HEK293 (cell line): ENCODE measurements around the gene HEXIM1.
A peak's percentile ranks its signal among the peaks of the same experiment; 100 is the strongest.

Experiments used
- BCL11A ChIP-seq: fragments of 450-650 bp; formaldehyde crosslinking; IDR thresholded peaks from 2 replicates; pipeline ENCODE4 v1.5.1; 2016; ENCODE audit warnings: low read depth, missing biosample characterization, missing genetic modification characterization
- BCL6B ChIP-seq: fragments of 450-650 bp; formaldehyde crosslinking; IDR thresholded peaks from 2 replicates; pipeline ENCODE4 v1.5.1; 2017; ENCODE audit warnings: missing biosample characterization, missing genetic modification characterization
- GLIS1 ChIP-seq: fragments of 450-650 bp; formaldehyde crosslinking; IDR thresholded peaks from 2 replicates; pipeline ENCODE4 v1.5.1; 2016; ENCODE audit warnings: missing biosample characterization, missing genetic modification characterization
- IKZF3 ChIP-seq: fragments of 450-650 bp; IDR thresholded peaks from 2 replicates; pipeline ENCODE4 v1.5.0; 2018; ENCODE audit warnings: missing biosample characterization, mild to moderate bottlenecking, missing genetic modification characterization, moderate library complexity
- INSM2 ChIP-seq: fragments of 450-650 bp; formaldehyde crosslinking; IDR thresholded peaks from 2 replicates; pipeline ENCODE4 v1.5.1; 2016; ENCODE audit warnings: missing biosample characterization, missing genetic modification characterization
- RBAK ChIP-seq: fragments of 450-650 bp; formaldehyde crosslinking; IDR thresholded peaks from 2 replicates; pipeline ENCODE4 v1.5.1; 2016; ENCODE audit warnings: missing biosample characterization, missing genetic modification characterization
- SALL2 ChIP-seq: fragments of 450-650 bp; formaldehyde crosslinking; IDR thresholded peaks from 2 replicates; pipeline ENCODE4 v1.5.0; 2017; ENCODE audit warnings: missing biosample characterization, mild to moderate bottlenecking, missing genetic modification characterization, borderline replicate concordance
- SP3 ChIP-seq: fragments of 450-650 bp; formaldehyde crosslinking; IDR thresholded peaks from 2 replicates; pipeline ENCODE4 v1.5.1; 2016; ENCODE audit warnings: missing biosample characterization, missing genetic modification characterization
- ZBTB17 ChIP-seq: fragments of 450-650 bp; formaldehyde crosslinking; IDR thresholded peaks from 2 replicates; pipeline ENCODE4 v1.5.1; 2016; ENCODE audit warnings: missing biosample characterization, missing genetic modification characterization
- ZBTB44 ChIP-seq: fragments of 450-650 bp; IDR thresholded peaks from 2 replicates; pipeline ENCODE4 v1.5.1; 2018; ENCODE audit warnings: missing biosample characterization, mild to moderate bottlenecking, missing genetic modification characterization
- ZEB2 ChIP-seq: fragments of 450-650 bp; formaldehyde crosslinking; IDR thresholded peaks from 2 replicates; pipeline ENCODE4 v1.5.1; 2016; ENCODE audit warnings: missing biosample characterization, missing genetic modification characterization
- ZFP3 ChIP-seq: fragments of 450-650 bp; formaldehyde crosslinking; IDR thresholded peaks from 2 replicates; pipeline ENCODE4 v1.5.1; 2016; ENCODE audit warnings: low read depth, missing biosample characterization, missing genetic modification characterization
- ZFP37 ChIP-seq: fragments of 450-650 bp; formaldehyde crosslinking; IDR thresholded peaks from 2 replicates; pipeline ENCODE4 v1.5.1; 2016; ENCODE audit warnings: missing biosample characterization, missing genetic modification characterization
- ZNF148 ChIP-seq: fragments of 450-650 bp; formaldehyde crosslinking; IDR thresholded peaks from 2 replicates; pipeline ENCODE4 v1.5.0; 2017; ENCODE audit warnings: missing biosample characterization, missing genetic modification characterization, borderline replicate concordance
- ZNF24 ChIP-seq: fragments of 450-650 bp; formaldehyde crosslinking; IDR thresholded peaks from 2 replicates; pipeline ENCODE4 v1.5.1; 2016; ENCODE audit warnings: missing biosample characterization, missing genetic modification characterization
- ZNF324 ChIP-seq: fragments of 450-650 bp; formaldehyde crosslinking; IDR thresholded peaks from 2 replicates; pipeline ENCODE4 v1.5.1; 2016; ENCODE audit warnings: missing biosample characterization, missing genetic modification characterization
- ZNF350 ChIP-seq: fragments of 450-650 bp; formaldehyde crosslinking; IDR thresholded peaks from 2 replicates; pipeline ENCODE4 v1.5.0; 2017; ENCODE audit warnings: missing biosample characterization, mild to moderate bottlenecking, missing genetic modification characterization
- ZNF354C ChIP-seq: fragments of 450-650 bp; formaldehyde crosslinking; IDR thresholded peaks from 2 replicates; pipeline ENCODE4 v1.5.1; 2016; ENCODE audit warnings: missing biosample characterization, missing genetic modification characterization, low read depth, borderline replicate concordance
- ZNF366 ChIP-seq: fragments of 450-650 bp; formaldehyde crosslinking; conservative IDR thresholded peaks from 2 replicates; pipeline ENCODE4 v1.5.1; 2016; ENCODE audit warnings: missing biosample characterization, missing genetic modification characterization
- ZNF398 ChIP-seq: fragments of 450-650 bp; formaldehyde crosslinking; IDR thresholded peaks from 2 replicates; pipeline ENCODE4 v1.5.1; 2017; ENCODE audit warnings: missing biosample characterization, missing genetic modification characterization
- ZNF521 ChIP-seq: fragments of 450-650 bp; formaldehyde crosslinking; IDR thresholded peaks from 2 replicates; pipeline ENCODE4 v1.5.1; 2017; ENCODE audit warnings: missing biosample characterization, mild to moderate bottlenecking, missing genetic modification characterization
- ZNF561 ChIP-seq: fragments of 450-650 bp; IDR thresholded peaks from 2 replicates; pipeline ENCODE4 v1.5.1; 2018; ENCODE audit warnings: missing biosample characterization, missing genetic modification characterization, borderline replicate concordance
- ZNF585B ChIP-seq: fragments of 450-650 bp; formaldehyde crosslinking; IDR thresholded peaks from 2 replicates; pipeline ENCODE4 v1.5.1; 2016; ENCODE audit warnings: missing biosample characterization, missing genetic modification characterization
- ZNF596 ChIP-seq: fragments of 450-650 bp; IDR thresholded peaks from 2 replicates; pipeline ENCODE4 v1.5.0; 2018; ENCODE audit warnings: missing biosample characterization, mild to moderate bottlenecking, missing genetic modification characterization, moderate library complexity
- ZNF626 ChIP-seq: fragments of 450-650 bp; sonication (Bioruptor Pico); formaldehyde crosslinking; IDR thresholded peaks from 2 replicates; pipeline ENCODE4 v1.5.1; 2018; ENCODE audit warnings: missing biosample characterization, missing genetic modification characterization, inconsistent platforms
- ZNF639 ChIP-seq: fragments of 450-650 bp; formaldehyde crosslinking; IDR thresholded peaks from 2 replicates; pipeline ENCODE4 v1.5.1; 2016; ENCODE audit warnings: missing biosample characterization, missing genetic modification characterization
- ZNF747 ChIP-seq: fragments of 450-650 bp; formaldehyde crosslinking; IDR thresholded peaks from 2 replicates; pipeline ENCODE4 v1.5.1; 2016; ENCODE audit warnings: missing biosample characterization, missing genetic modification characterization
- ZNF768 ChIP-seq: fragments of 450-650 bp; formaldehyde crosslinking; IDR thresholded peaks from 2 replicates; pipeline ENCODE4 v1.5.1; 2018; ENCODE audit warnings: missing biosample characterization, mild to moderate bottlenecking, missing genetic modification characterization
- ZNF837 ChIP-seq: fragments of 450-650 bp; formaldehyde crosslinking; IDR thresholded peaks from 2 replicates; pipeline ENCODE4 v1.5.1; 2016; ENCODE audit warnings: missing biosample characterization, missing genetic modification characterization

Gene HEXIM1

GRCh38 chr17:45132572-45133463 lies 15.5 kb upstream of the HEXIM1 start (continued):
- 0 out of 2 replicates have a peak, but pooled peaks have one; percentile 40 for TF ChIP-seq ZNF366 (tag by site-specific recombination)
- TF ChIP-seq GLIS1 (tag by site-specific recombination), result peak; percentile 91
- peak; percentile 73; the same call in 1 of the 2 replicates for TF ChIP-seq ZFP37 (tag by site-specific recombination)
- peak; percentile 86 for TF ChIP-seq ZNF398 (tag by site-specific recombination)
- peak; percentile 52; the same call in 1 of the 2 replicates for TF ChIP-seq ZNF24
- TF ChIP-seq ZNF350 (tag by site-specific recombination), result no peak
- TF ChIP-seq ZNF585B (tag by site-specific recombination), result no peak
- TF ChIP-seq ZFP3, result no peak
- no peak for TF ChIP-seq ZNF626 (tag by site-specific recombination)
- 0 out of 2 replicates have a peak, but pooled peaks have one; percentile 40 for TF ChIP-seq ZNF324
- TF ChIP-seq ZNF354C, result no peak
- peak; percentile 97 for TF ChIP-seq ZBTB17 (tag by site-specific recombination)
- peak; percentile 80 for TF ChIP-seq SP3 (tag by site-specific recombination)
- no peak for TF ChIP-seq ZNF837
- TF ChIP-seq SALL2 (tag by site-specific recombination), result no peak
- TF ChIP-seq ZNF148 (tag by site-specific recombination), result no peak
- no peak for TF ChIP-seq RBAK
- no peak for TF ChIP-seq ZNF747 (tag by site-specific recombination)
- peak; percentile 95 for TF ChIP-seq ZEB2 (tag by site-specific recombination)
- TF ChIP-seq ZNF639 (tag by site-specific recombination), result peak; percentile 73
- TF ChIP-seq ZNF521 (tag by site-specific recombination), result no peak
- TF ChIP-seq ZBTB44 (tag by site-specific recombination), result no peak
- no peak for TF ChIP-seq ZNF596
- peak; percentile 84 for TF ChIP-seq IKZF3 (tag by site-specific recombination)
- peak; percentile 68; the same call in 1 of the 2 replicates for TF ChIP-seq INSM2 (tag by site-specific recombination)
- no peak for TF ChIP-seq BCL6B (tag by site-specific recombination)
- peak; percentile 78 for TF ChIP-seq BCL11A (tag by site-specific recombination)
- no peak; the same call in 1 of the 2 replicates for TF ChIP-seq ZNF561 (tag by site-specific recombination)
- TF ChIP-seq ZNF768 (tag by site-specific recombination), result no peak
